GM23248 (cell line): Measurements from ENCODE around the gene WDR27. TPM values are rescaled to one million over a fixed set of nuclear protein-coding genes. Genes with fewer than 3 reads are reported as not detected.

Experiments used
- DNase-seq: peaks from one replicate; pipeline ENCODE4 v3.0.0-alpha.2; 2015
- H2AFZ ChIP-seq: fragments of 200-600 bp; sonication (generic); 2 replicates; pipeline ENCODE4 v1.6.1; 2016; ENCODE audit warnings: antibody characterized with exemption
- H3F3A ChIP-seq: fragments of 200-600 bp; sonication (generic); 2 replicates; pipeline ENCODE4 v1.6.1; 2016; ENCODE audit warnings: mild to moderate bottlenecking, antibody characterized with exemption, mixed run types; ENCODE audit not compliant: insufficient read depth
- H3K27ac ChIP-seq: fragments of 200-600 bp; sonication (generic); 2 replicates; pipeline ENCODE4 v1.5.1; 2016; ENCODE audit warnings: mild to moderate bottlenecking
- H3K27me3 ChIP-seq: fragments of 200-600 bp; sonication (generic); replicated peaks from 2 replicates; pipeline ENCODE4 v1.6.1; 2016; ENCODE audit warnings: mild to moderate bottlenecking; ENCODE audit not compliant: insufficient read depth
- H3K36me3 ChIP-seq: fragments of 200-600 bp; sonication (generic); 2 replicates; pipeline ENCODE4 v1.6.1; 2016; ENCODE audit warnings: low read depth, mild to moderate bottlenecking
- H3K4me1 ChIP-seq: fragments of 200-600 bp; sonication (generic); 2 replicates; pipeline ENCODE4 v1.6.1; 2016; ENCODE audit warnings: mild to moderate bottlenecking; ENCODE audit not compliant: insufficient read depth
- H3K4me2 ChIP-seq: fragments of 200-600 bp; sonication (generic); one replicate; pipeline ENCODE4 v1.6.1; 2016; ENCODE audit warnings: mild to moderate bottlenecking; ENCODE audit not compliant: unreplicated experiment
- H3K4me3 ChIP-seq: fragments of 200-600 bp; sonication (generic); 2 replicates; pipeline ENCODE4 v1.5.1; 2016; ENCODE audit warnings: mild to moderate bottlenecking
- H3K79me2 ChIP-seq: fragments of 200-600 bp; sonication (generic); 2 replicates; pipeline ENCODE4 v1.6.1; 2016; ENCODE audit warnings: mild to moderate bottlenecking; ENCODE audit not compliant: insufficient read depth
- H3K9ac ChIP-seq: fragments of 200-600 bp; sonication (generic); 2 replicates; pipeline ENCODE4 v1.6.1; 2016; ENCODE audit warnings: mild to moderate bottlenecking
- H3K9me2 ChIP-seq: fragments of 200-600 bp; sonication (generic); 2 replicates; pipeline ENCODE4 v1.6.1; 2016; ENCODE audit warnings: mixed run types, mild to moderate bottlenecking, moderate library complexity; ENCODE audit not compliant: insufficient read depth
- H3K9me3 ChIP-seq: fragments of 200-600 bp; sonication (generic); one replicate; pipeline ENCODE4 v1.6.1; 2017; ENCODE audit warnings: low read depth
- H4K20me1 ChIP-seq: fragments of 200-600 bp; sonication (generic); 2 replicates; pipeline ENCODE4 v1.6.0; 2016; ENCODE audit not compliant: insufficient read depth
- EZH2 ChIP-seq: fragments of 200-600 bp; sonication (generic); IDR thresholded peaks from 2 replicates; pipeline ENCODE4 v1.6.1; 2018; ENCODE audit warnings: antibody characterized with exemption, mild to moderate bottlenecking; ENCODE audit not compliant: insufficient read depth, poor library complexity, severe bottlenecking
- EZH2phosphoT487 ChIP-seq: fragments of 200-600 bp; sonication (generic); IDR thresholded peaks from 2 replicates; pipeline ENCODE4 v1.6.1; 2018; ENCODE audit warnings: antibody characterized with exemption, moderate library complexity, mild to moderate bottlenecking, low read depth; ENCODE audit not compliant: insufficient read depth
- WGBS, 2 experiments: methylation state at CpG; one replicate each; pipeline ENCODE4 v1.1.6; 2015 to 2017; ENCODE audit warnings: low lambda C conversion rate in 2 of 2, low coverage in 1 of 2; ENCODE audit errors: missing lambda C conversion rate in 2 of 2; 5-methylcytosine and 5-hydroxymethylcytosine counted together
- in situ Hi-C: fragments of 300-500 bp; cut with MboI; formaldehyde crosslinking; loops from 2 replicates; pipeline ENCODE4 v1.15.0; 2020
- polyA plus RNA-seq: library from polyadenylated mRNA; unstranded; fragments of >200 nt; fragmentation: Nextera tagmentation; extraction: Ambion mirVana; gene quantifications from 2 replicates; pipeline ENCODE4 v1.2.1, GENCODE V29; 2016
- total RNA-seq: library from RNA; depleted of rRNA; stranded (reverse); fragments of >200 nt; shearing (Covaris generic); gene quantifications from 2 replicates; pipeline ENCODE4 v1.2.3, GENCODE V29; 2014

The WDR27 gene
- total and polyA plus RNA-seq, 2 experiments from 2014 or later = 9.2 to 9.3 TPM

DNA sequence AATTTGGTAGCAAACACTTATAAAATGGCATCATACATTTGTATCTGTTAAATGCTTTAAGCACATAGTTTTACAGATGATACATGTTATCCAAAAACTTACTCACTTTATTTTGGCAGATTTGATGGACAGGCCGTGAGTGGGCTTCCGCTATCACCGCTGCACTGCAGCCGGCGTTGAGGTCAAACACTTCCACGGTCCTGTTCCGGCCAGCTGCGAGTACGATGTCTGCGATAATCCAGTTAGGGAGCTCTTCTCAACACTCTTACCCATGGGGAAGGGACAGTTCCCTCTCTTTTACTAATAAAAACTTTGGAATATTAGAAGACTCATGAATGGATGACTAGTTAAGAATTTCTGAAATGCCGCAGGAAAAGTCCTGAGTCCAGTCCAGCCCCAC is 69.0 kb downstream of the WDR27 start:
- Histone ChIP-seq H3F3A (no peaks in the 10 kb centered on the region), H3K4me3 (no peak overlapping the region), H3K27ac (no peak overlapping the region), H3K9ac (no peak overlapping the region), H4K20me1 (no peaks in the 10 kb centered on the region), H3K79me2 (no peaks in the 10 kb centered on the region), H3K9me2 (no peaks in the 10 kb centered on the region), H3K36me3 (no peaks in the 10 kb centered on the region), H3K4me2 (no peak overlapping the region), H3K27me3 (no peaks in the 10 kb centered on the region), H3K4me1 (no peaks in the 10 kb centered on the region), H2AFZ (no peak overlapping the region), H3K9me3 (no peaks in the 10 kb centered on the region)
- in situ Hi-C loops = loop anchor here (25.0 kb wide), 1 partner anchor 721 kb away; no protein-coding TSS in a partner anchor
- DNase-seq = no peak
- TF ChIP-seq EZH2 (no peak), EZH2phosphoT487 (no peak)
- 97 to 98% methylated on average over 11 of the region's 11 CpGs for WGBS, 2 experiments

DNA sequence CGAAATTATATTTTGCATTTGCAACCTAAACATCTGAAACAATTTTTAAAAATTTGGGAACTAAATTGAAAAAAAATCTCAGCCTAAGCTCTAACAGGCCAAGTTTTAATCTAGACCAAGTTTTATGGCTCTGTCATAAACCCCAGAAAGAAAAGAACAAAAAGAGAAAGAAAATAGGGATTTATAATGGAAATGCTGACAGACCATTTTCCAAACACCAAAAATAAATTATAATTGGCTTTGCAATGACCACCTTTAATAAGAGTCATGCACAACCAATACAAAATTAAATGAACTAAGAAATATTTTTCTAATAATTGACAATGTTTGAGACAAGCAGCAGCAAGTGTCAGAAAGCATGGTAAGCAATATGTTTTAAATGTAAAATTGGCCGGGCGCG is 72.6 kb downstream of the WDR27 start:
- Histone ChIP-seq H3K79me2 (no peaks in the 10 kb centered on the region), H3K36me3 (no peaks in the 10 kb centered on the region), H3K27ac (no peak overlapping the region), H3F3A (no peaks in the 10 kb centered on the region), H3K9me3 (no peaks in the 10 kb centered on the region), H3K4me2 (no peak overlapping the region), H3K4me1 (no peaks in the 10 kb centered on the region), H4K20me1 (no peaks in the 10 kb centered on the region), H3K4me3 (no peak overlapping the region), H3K27me3 (no peaks in the 10 kb centered on the region), H3K9me2 (no peaks in the 10 kb centered on the region), H3K9ac (no peak overlapping the region), H2AFZ (no peak overlapping the region)
- no peak for TF ChIP-seq EZH2phosphoT487
- no peak for TF ChIP-seq EZH2
- in situ Hi-C loops = loop anchor here (25.0 kb wide), 1 partner anchor 717 kb away; no protein-coding TSS in a partner anchor
- no peak for DNase-seq
- 62% methylated on average over 4 of the region's 4 CpGs for WGBS, 2 experiments

- H3K9ac ChIP-seq = no peak overlapping the region
- H3K27me3 ChIP-seq = no peaks in the 10 kb centered on the region
- no peak overlapping the region for H3K4me2 ChIP-seq
- DNase-seq = no peak
- in situ Hi-C loops = loop anchor here (25.0 kb wide), 1 partner anchor 716 kb away; no protein-coding TSS in a partner anchor
- TF ChIP-seq EZH2phosphoT487 = no peak
- TF ChIP-seq EZH2 = no peak
- no peaks in the 10 kb centered on the region for H3K9me3 ChIP-seq
- H3K79me2 ChIP-seq = no peaks in the 10 kb centered on the region
- H3F3A ChIP-seq = no peaks in the 10 kb centered on the region
- H3K4me3 ChIP-seq = no peak overlapping the region
- H3K27ac ChIP-seq = no peak overlapping the region
- no peaks in the 10 kb centered on the region for H3K4me1 ChIP-seq
- WGBS, 2 experiments = 88 to 93% methylated on average over 14 of the region's 14 CpGs
- H3K9me2 ChIP-seq = no peaks in the 10 kb centered on the region
- H4K20me1 ChIP-seq = no peaks in the 10 kb centered on the region
- H3K36me3 ChIP-seq = no peaks in the 10 kb centered on the region
- no peak overlapping the region for H2AFZ ChIP-seq
Observed at GRCh38 chr6:169627736-169628607, 73.9 kb downstream of the WDR27 start.

DNA sequence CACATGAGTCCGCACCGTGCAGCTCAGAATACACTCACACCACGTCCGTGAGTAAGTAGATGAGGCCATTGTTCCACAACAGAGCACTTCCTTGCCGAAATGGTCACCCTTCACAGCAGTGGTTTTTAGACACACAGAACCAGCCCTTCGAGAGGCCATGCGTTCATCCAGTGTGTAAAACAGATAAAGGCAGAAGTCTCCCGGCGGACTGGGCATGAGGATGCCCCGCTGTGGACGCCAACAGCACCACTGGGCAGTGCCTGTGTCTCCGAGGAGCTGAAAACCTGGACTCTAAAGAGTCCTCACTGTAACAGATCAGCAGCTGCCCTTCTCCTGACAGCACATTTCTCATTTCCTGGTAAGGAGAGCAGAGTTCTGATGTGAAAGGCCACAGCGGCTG is 75.2 kb downstream of the WDR27 start:
- Histone ChIP-seq H3F3A (no peaks in the 10 kb centered on the region), H3K9ac (no peak overlapping the region), H3K9me3 (no peaks in the 10 kb centered on the region), H3K4me1 (no peaks in the 10 kb centered on the region), H3K36me3 (no peaks in the 10 kb centered on the region), H2AFZ (no peak overlapping the region), H3K27ac (no peak overlapping the region), H3K79me2 (no peaks in the 10 kb centered on the region), H3K4me3 (no peak overlapping the region), H3K4me2 (no peak overlapping the region), H4K20me1 (no peaks in the 10 kb centered on the region), H3K27me3 (no peaks in the 10 kb centered on the region), H3K9me2 (no peaks in the 10 kb centered on the region)
- in situ Hi-C loops = loop anchor here (25.0 kb wide), 1 partner anchor 714 kb away; no protein-coding TSS in a partner anchor
- 93 to 94% methylated on average over 13 of the region's 13 CpGs for WGBS, 2 experiments
- no peak for DNase-seq
- TF ChIP-seq EZH2 = no peak
- no peak for TF ChIP-seq EZH2phosphoT487
